SHP77 treated with DMSO at 0.1 percent for 48 hours (cell line): ENCODE data around the gene PABPC1L.

ENCODE experiments used
- DNase-seq: peaks from one replicate; lab custom pipeline; 2025; lab: John Stamatoyannopoulos, UW

PABPC1L gene

GRCh38 chr20:44900231-44900854, 9.5 kb upstream of the PABPC1L start:
- DNase-seq: no peak

GRCh38 chr20:44901974-44902373, 7.9 kb upstream of the PABPC1L start:
- DNase-seq: no peak

GRCh38 chr20:44904377-44904776, 5.5 kb upstream of the PABPC1L start:
- DNase-seq: no peak

GRCh38 chr20:44908987-44909871, 631 bp upstream of the PABPC1L start:
- no peak for DNase-seq

- no peak for DNase-seq
Measured at GRCh38 chr20:44910690-44911262, 916 bp downstream of the PABPC1L start.

- DNase-seq: peak; percentile 47
Measured at GRCh38 chr20:44911264-44911921, 1.5 kb downstream of the PABPC1L start.

- no peak for DNase-seq
Measured at GRCh38 chr20:44912189-44912588, 2.3 kb downstream of the PABPC1L start.

GRCh38 chr20:44914924-44915323, 5.1 kb downstream of the PABPC1L start:
- no peak for DNase-seq

- DNase-seq: no peak
Measured at GRCh38 chr20:44916586-44916985, 6.7 kb downstream of the PABPC1L start.

- no peak for DNase-seq
Measured at GRCh38 chr20:44917399-44917798, 7.5 kb downstream of the PABPC1L start.

- DNase-seq: no peak
Measured at GRCh38 chr20:44918342-44918741, 8.5 kb downstream of the PABPC1L start.

GRCh38 chr20:44918761-44919160, 8.9 kb downstream of the PABPC1L start:
- DNase-seq: no peak

GRCh38 chr20:44921447-44921846, 11.6 kb downstream of the PABPC1L start:
- no peak for DNase-seq

GRCh38 chr20:44924541-44924940, 14.7 kb downstream of the PABPC1L start:
- DNase-seq: no peak

GRCh38 chr20:44928595-44928994, 18.7 kb downstream of the PABPC1L start:
- DNase-seq: no peak

GRCh38 chr20:44930517-44931168, 20.8 kb downstream of the PABPC1L start:
- DNase-seq: no peak

GRCh38 chr20:44931911-44932310, 22.1 kb downstream of the PABPC1L start:
- no peak for DNase-seq

- no peak for DNase-seq
Measured at GRCh38 chr20:44932916-44933315, 23.1 kb downstream of the PABPC1L start.

- no peak for DNase-seq
Measured at GRCh38 chr20:44936510-44936909, 26.6 kb downstream of the PABPC1L start.

- no peak for DNase-seq
Measured at GRCh38 chr20:44938637-44939036, 28.8 kb downstream of the PABPC1L start.

GRCh38 chr20:44941120-44941691, 31.3 kb downstream of the PABPC1L start:
- no peak for DNase-seq
